Neural progenitor cell (in vitro differentiated cells): ENCODE data around the gene MFSD6L. TPM values are rescaled to one million over a fixed set of nuclear protein-coding genes. Genes with fewer than 3 reads are reported as not detected.

Experiments
- DNase-seq: peaks from one replicate; pipeline ENCODE4 v3.0.0-alpha.2; 2016; ENCODE audit warnings: low spot score
- H2AFZ ChIP-seq: fragments of 200-600 bp; sonication (generic); replicated peaks from 2 replicates; pipeline ENCODE4 v1.6.1; 2016; ENCODE audit warnings: antibody characterized with exemption
- H3F3A ChIP-seq: fragments of 200-600 bp; sonication (generic); 2 replicates; pipeline ENCODE4 v1.6.1; 2016; ENCODE audit warnings: antibody characterized with exemption, low read depth
- H3K27ac ChIP-seq: fragments of 200-600 bp; sonication (generic); 2 replicates; pipeline ENCODE4 v1.5.1; 2016; ENCODE audit warnings: mild to moderate bottlenecking
- H3K27me3 ChIP-seq: fragments of 200-600 bp; sonication (generic); 2 replicates; pipeline ENCODE4 v1.6.1; 2016; ENCODE audit warnings: mild to moderate bottlenecking, moderate library complexity
- H3K36me3 ChIP-seq: fragments of 200-600 bp; sonication (generic); 2 replicates; pipeline ENCODE4 v1.5.1; 2016
- H3K4me1 ChIP-seq: fragments of 200-600 bp; sonication (generic); 2 replicates; pipeline ENCODE4 v1.6.1; 2016; ENCODE audit warnings: mixed run types
- H3K4me2 ChIP-seq: fragments of 200-600 bp; sonication (generic); 2 replicates; pipeline ENCODE4 v1.6.1; 2016
- H3K4me3 ChIP-seq: fragments of 200-600 bp; sonication (generic); 2 replicates; pipeline ENCODE4 v1.5.1; 2016
- H3K79me2 ChIP-seq: fragments of 200-600 bp; sonication (generic); 2 replicates; pipeline ENCODE4 v1.6.1; 2016; ENCODE audit warnings: low read depth
- H3K9ac ChIP-seq: fragments of 200-600 bp; sonication (generic); 2 replicates; pipeline ENCODE4 v1.6.1; 2016
- H3K9me3 ChIP-seq: fragments of 200-600 bp; sonication (generic); 2 replicates; pipeline ENCODE4 v1.5.1; 2016; ENCODE audit warnings: low read depth
- H4K20me1 ChIP-seq: fragments of 200-600 bp; sonication (generic); 2 replicates; pipeline ENCODE4 v1.6.1; 2016; ENCODE audit warnings: low read depth
- H3K27ac Mint-ChIP-seq: 3 replicates; pipeline ENCODE4 v1.8.0; 2021; ENCODE audit warnings: mixed read lengths
- H3K27me3 Mint-ChIP-seq: 2 replicates; pipeline ENCODE4 v1.8.0; 2022; ENCODE audit warnings: low read depth, mild to moderate bottlenecking, inconsistent platforms, moderate library complexity, mixed read lengths; ENCODE audit not compliant: insufficient read depth
- H3K36me3 Mint-ChIP-seq: 3 replicates; pipeline ENCODE4 v1.8.0; 2021; ENCODE audit warnings: mixed read lengths
- H3K4me1 Mint-ChIP-seq: 3 replicates; pipeline ENCODE4 v1.8.0; 2021; ENCODE audit warnings: mixed read lengths
- H3K4me3 Mint-ChIP-seq: 3 replicates; pipeline ENCODE4 v1.8.0; 2021; ENCODE audit warnings: mild to moderate bottlenecking, moderate library complexity, mixed read lengths
- H3K9me3 Mint-ChIP-seq: 3 replicates; pipeline ENCODE4 v1.8.0; 2020; ENCODE audit warnings: mixed read lengths
- EZH2 ChIP-seq: fragments of 200-600 bp; sonication (generic); IDR thresholded peaks from 2 replicates; pipeline ENCODE4 v1.6.1; 2017; ENCODE audit warnings: antibody characterized with exemption, mild to moderate bottlenecking, moderate library complexity
- EZH2phosphoT487 ChIP-seq: fragments of 200-600 bp; sonication (generic); IDR thresholded peaks from 2 replicates; pipeline ENCODE4 v1.6.1; 2017; ENCODE audit warnings: antibody characterized with exemption
- total RNA-seq: library from RNA; depleted of rRNA; stranded (reverse); fragments of >200 nt; gene quantifications from 2 replicates; pipeline ENCODE4 v1.2.3, GENCODE V29; 2015; ENCODE audit warnings: low replicate concordance
- TF ChIP-seq, protein P1 (sequence below): fragments of 200-600 bp; sonication (generic); IDR thresholded peaks from 2 replicates; pipeline ENCODE4 v1.5.1; 2017; ENCODE audit warnings: antibody characterized with exemption, mild to moderate bottlenecking

The MFSD6L gene
- total RNA-seq, 1 donor from 2014 or later = not detected

GRCh38 chr17:8785547-8786413 lies 13.4 kb downstream of the MFSD6L start:
- Mint-ChIP-seq H3K27me3 (peaks cover 4% of the 10 kb centered on the region), H3K4me3 (no peak overlapping the region), H3K27ac (no peak overlapping the region), H3K4me1 (peaks cover 6% of the 10 kb centered on the region), H3K36me3 (no peaks in the 10 kb centered on the region), H3K9me3 (peaks cover 3% of the 10 kb centered on the region)
- Histone ChIP-seq H3K27ac (no peak overlapping the region), H3K4me1 (peaks cover 10% of the 10 kb centered on the region), H3F3A (peaks cover 6% of the 10 kb centered on the region), H3K4me3 (no peak overlapping the region), H3K27me3 (no peaks in the 10 kb centered on the region), H2AFZ (peak overlapping the region; percentile 91), H3K79me2 (no peaks in the 10 kb centered on the region), H3K9ac (no peak overlapping the region), H3K9me3 (no peaks in the 10 kb centered on the region), H3K36me3 (no peaks in the 10 kb centered on the region), H4K20me1 (no peaks in the 10 kb centered on the region), H3K4me2 (no peak overlapping the region)
- no peak for TF ChIP-seq EZH2phosphoT487
- TF ChIP-seq EZH2 = no peak
- TF ChIP-seq, protein P1, sequence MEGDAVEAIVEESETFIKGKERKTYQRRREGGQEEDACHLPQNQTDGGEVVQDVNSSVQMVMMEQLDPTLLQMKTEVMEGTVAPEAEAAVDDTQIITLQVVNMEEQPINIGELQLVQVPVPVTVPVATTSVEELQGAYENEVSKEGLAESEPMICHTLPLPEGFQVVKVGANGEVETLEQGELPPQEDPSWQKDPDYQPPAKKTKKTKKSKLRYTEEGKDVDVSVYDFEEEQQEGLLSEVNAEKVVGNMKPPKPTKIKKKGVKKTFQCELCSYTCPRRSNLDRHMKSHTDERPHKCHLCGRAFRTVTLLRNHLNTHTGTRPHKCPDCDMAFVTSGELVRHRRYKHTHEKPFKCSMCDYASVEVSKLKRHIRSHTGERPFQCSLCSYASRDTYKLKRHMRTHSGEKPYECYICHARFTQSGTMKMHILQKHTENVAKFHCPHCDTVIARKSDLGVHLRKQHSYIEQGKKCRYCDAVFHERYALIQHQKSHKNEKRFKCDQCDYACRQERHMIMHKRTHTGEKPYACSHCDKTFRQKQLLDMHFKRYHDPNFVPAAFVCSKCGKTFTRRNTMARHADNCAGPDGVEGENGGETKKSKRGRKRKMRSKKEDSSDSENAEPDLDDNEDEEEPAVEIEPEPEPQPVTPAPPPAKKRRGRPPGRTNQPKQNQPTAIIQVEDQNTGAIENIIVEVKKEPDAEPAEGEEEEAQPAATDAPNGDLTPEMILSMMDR = peak; percentile 87
- peak; percentile 86 for DNase-seq

DNA sequence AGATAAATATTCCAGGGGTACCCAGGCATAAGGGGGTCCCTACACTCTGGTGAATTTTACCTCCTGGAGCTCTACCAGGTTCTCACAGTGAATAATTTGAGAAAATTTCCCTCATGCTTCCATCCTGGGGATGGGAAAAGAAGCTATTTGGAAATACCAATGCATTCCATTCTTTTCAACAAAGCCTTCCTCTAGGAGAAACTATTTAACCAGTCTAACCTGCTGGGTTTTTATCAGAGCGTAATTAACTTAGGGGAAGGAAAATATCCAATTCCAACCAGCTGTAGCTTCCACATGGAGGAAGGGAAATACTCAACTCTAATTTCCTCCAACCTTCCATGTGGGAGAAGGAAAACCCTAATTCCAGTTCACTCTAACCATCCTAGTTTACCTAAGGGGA lies 17.0 kb downstream of the MFSD6L start:
- Histone ChIP-seq H2AFZ (peak overlapping the region; percentile 29), H3K4me3 (no peak overlapping the region), H3K9ac (no peak overlapping the region), H3K27me3 (no peaks in the 10 kb centered on the region), H4K20me1 (no peaks in the 10 kb centered on the region), H3F3A (peaks cover 6% of the 10 kb centered on the region), H3K79me2 (no peaks in the 10 kb centered on the region), H3K9me3 (no peaks in the 10 kb centered on the region), H3K4me1 (peaks cover 4% of the 10 kb centered on the region), H3K36me3 (no peaks in the 10 kb centered on the region), H3K27ac (no peak overlapping the region), H3K4me2 (no peak overlapping the region)
- TF ChIP-seq EZH2phosphoT487 = no peak
- TF ChIP-seq, protein P1 = no peak
- TF ChIP-seq EZH2 = no peak
- no peak for DNase-seq
- no peak overlapping the region for H3K4me3 Mint-ChIP-seq
- H3K27me3 Mint-ChIP-seq = peaks cover 4% of the 10 kb centered on the region
- H3K4me1 Mint-ChIP-seq = no peaks in the 10 kb centered on the region
- peaks cover 3% of the 10 kb centered on the region for H3K9me3 Mint-ChIP-seq
- H3K36me3 Mint-ChIP-seq = no peaks in the 10 kb centered on the region
- H3K27ac Mint-ChIP-seq = no peak overlapping the region

DNA sequence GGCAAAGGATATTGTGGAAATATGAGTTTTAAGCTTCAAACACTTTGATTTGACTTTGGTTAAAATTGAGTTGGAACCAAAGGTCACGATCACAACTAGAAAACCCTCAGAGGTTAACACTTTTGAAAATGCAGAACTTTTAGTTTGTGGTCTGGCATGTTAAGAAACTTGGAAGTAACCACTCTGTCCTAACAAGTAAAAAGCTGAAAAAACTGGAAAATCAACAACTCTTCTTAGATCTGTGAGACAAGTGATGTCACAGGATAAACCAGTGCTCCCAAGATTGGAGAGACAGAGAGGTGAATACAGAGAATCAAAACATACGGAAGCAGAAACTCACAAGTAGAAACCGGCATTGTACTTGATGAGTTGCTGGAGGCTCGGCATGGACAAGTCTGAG lies 17.4 kb downstream of the MFSD6L start:
- no peak overlapping the region for H3K4me3 Mint-ChIP-seq
- Histone ChIP-seq H3K36me3 (no peaks in the 10 kb centered on the region), H4K20me1 (no peaks in the 10 kb centered on the region), H3K9ac (no peak overlapping the region), H3K4me2 (no peak overlapping the region), H3F3A (peaks cover 6% of the 10 kb centered on the region), H2AFZ (peak overlapping the region; percentile 29), H3K79me2 (no peaks in the 10 kb centered on the region), H3K4me3 (no peak overlapping the region), H3K9me3 (no peaks in the 10 kb centered on the region), H3K4me1 (peaks cover 4% of the 10 kb centered on the region), H3K27me3 (no peaks in the 10 kb centered on the region), H3K27ac (no peak overlapping the region)
- DNase-seq = no peak
- H3K9me3 Mint-ChIP-seq = peaks cover 3% of the 10 kb centered on the region
- H3K27me3 Mint-ChIP-seq = peaks cover 3% of the 10 kb centered on the region
- no peaks in the 10 kb centered on the region for H3K36me3 Mint-ChIP-seq
- no peaks in the 10 kb centered on the region for H3K4me1 Mint-ChIP-seq
- no peak for TF ChIP-seq EZH2phosphoT487
- TF ChIP-seq, protein P1 = no peak
- no peak for TF ChIP-seq EZH2
- H3K27ac Mint-ChIP-seq = no peak overlapping the region
